Measurements from ENCODE around the gene TMEM169.

TMEM169 gene

GRCh38 chr2:216121255-216121654 is 39.5 kb downstream of the TMEM169 start:
- no peak for TF ChIP-seq CTCF (IDR thresholded peaks at IDR 0.05)

- no peak for TF ChIP-seq CTCF (IDR thresholded peaks at IDR 0.05)
These were observed 45.2 kb downstream of the TMEM169 start for GRCh38 chr2:216126943-216127342.

- TF ChIP-seq CTCF (IDR thresholded peaks at IDR 0.05), result no peak
These were observed 48.7 kb downstream of the TMEM169 start for GRCh38 chr2:216130346-216130971.

GRCh38 chr2:216131175-216131926 is 49.6 kb downstream of the TMEM169 start:
- no peak for TF ChIP-seq CTCF (IDR thresholded peaks at IDR 0.05)

GRCh38 chr2:216132585-216132984 is 50.9 kb downstream of the TMEM169 start:
- no peak for TF ChIP-seq CTCF (IDR thresholded peaks at IDR 0.05)

- TF ChIP-seq CTCF (IDR thresholded peaks at IDR 0.05), result no peak
These were observed 51.7 kb downstream of the TMEM169 start for GRCh38 chr2:216133397-216133796.

- no peak for TF ChIP-seq CTCF (IDR thresholded peaks at IDR 0.05)
These were observed 53.3 kb downstream of the TMEM169 start for GRCh38 chr2:216134958-216135541.

Data from LNCAP (cell line).